ENCODE measurements around the gene ADAM8. TPM values are rescaled to one million over a fixed set of nuclear protein-coding genes. Genes with fewer than 3 reads are reported as not detected.

Gene ADAM8
- total and polyA plus RNA-seq, 2 of the 8 experiments (the other 6 are each of a cell fraction or from before 2014, with no cell fraction given): 4.6 TPM

GRCh38 chr10:133306941-133307379, 30.3 kb upstream of the ADAM8 start:
- Histone ChIP-seq H4K8ac (ENCODE audit: extremely low read depth, insufficient read depth, low read length) (no peak overlapping the region), H3K9ac (replicated peaks in 1 of 4; ENCODE audit: extremely low read depth in 1 of 4, low read depth in 3 of 4, low read length in 3 of 4) (peak overlapping the region in 1 of 4 experiments; percentile 43; a peak in 1 of 7 replicates), H3K4me1 (replicated peaks in 1 of 4; ENCODE audit: control insufficient read depth in 3 of 4, insufficient read depth in 4 of 4, low read length in 3 of 4) (peaks cover 0 to 6% (median 4%) of the 10 kb centered on the region in 4 experiments; a peak in 4 of 7 replicates), H2BK20ac (ENCODE audit: low read length) (no peak overlapping the region), H2BK5ac (ENCODE audit: low read depth, low read length) (no peak overlapping the region), H3K79me2 (ENCODE audit: control insufficient read depth in 1 of 2, insufficient read depth in 2 of 2, low read length in 2 of 2) (peaks cover 3 to 44% of the 10 kb centered on the region in 2 experiments; a peak in 3 of 4 replicates), H4K5ac (ENCODE audit: insufficient read length, low read depth, low read length) (no peak overlapping the region), H3K4me2 (ENCODE audit: insufficient read depth in 1 of 2, low read depth in 2 of 2, low read length in 2 of 2) (peak overlapping the region; percentile 85 to 88; a peak in 1 of 4 replicates), H2AFZ (ENCODE audit: low read length) (no peak overlapping the region), H3K23me2 (ENCODE audit: low read depth, low read length) (peaks cover 9% of the 10 kb centered on the region; the same call in 1 of the 2 replicates), H4K91ac (replicated peaks; ENCODE audit: insufficient read length, low read length) (peak overlapping the region; percentile 17), H2AK5ac (ENCODE audit: low read depth, low read length) (no peak overlapping the region), H3K18ac (ENCODE audit: extremely low read depth, low read length) (no peak overlapping the region), H2BK120ac (replicated peaks; ENCODE audit: low read depth, low read length) (no peak overlapping the region), H3K79me1 (ENCODE audit: low read depth, low read length) (peaks cover 30% of the 10 kb centered on the region), H2BK12ac (ENCODE audit: low read depth, low read length) (no peak overlapping the region), H3K23ac (ENCODE audit: insufficient read length) (no peak overlapping the region), H3K4me3 (ENCODE audit: extremely low read depth in 1 of 4, insufficient read depth in 2 of 4, low read depth in 3 of 4, low read length in 4 of 4) (peak overlapping the region in 1 of 4 experiments; percentile 84; a peak in 1 of 8 replicates), H2BK15ac (ENCODE audit: low read length) (no peak overlapping the region), H3K27me3 (replicated peaks in 1 of 4; ENCODE audit: control insufficient read depth in 3 of 4, extremely low read depth in 1 of 4, insufficient read depth in 3 of 4, low read length in 3 of 4) (no peaks in the 10 kb centered on the region), H3K36me3 (ENCODE audit: control insufficient read depth in 2 of 4, insufficient read depth in 4 of 4, low read length in 3 of 4) (peaks cover 3 to 20% (median 6%) of the 10 kb centered on the region in 4 experiments; a peak in 7 of 8 replicates), H3K4ac (replicated peaks; ENCODE audit: insufficient read length, low read depth, low read length) (no peak overlapping the region), H3K27ac (ENCODE audit: low read depth, low read length) (no peak overlapping the region), H3K56ac (replicated peaks; ENCODE audit: insufficient read length, low read depth, low read length) (no peak overlapping the region), H3K9me3 (ENCODE audit: insufficient read depth in 2 of 2, low read depth in 1 of 2, low read length in 1 of 2) (no peaks in the 10 kb centered on the region), H4K20me1 (replicated peaks in 1 of 2; ENCODE audit: control insufficient read depth in 1 of 2, insufficient read depth in 2 of 2, low read length in 2 of 2) (peaks cover 6 to 20% of the 10 kb centered on the region in 2 experiments), H3K14ac (ENCODE audit: insufficient read length) (no peak overlapping the region)
- ChIA-PET POLR2A (ENCODE audit: partially characterized antibody) (interaction anchor here (1.1 to 1.4 kb wide), 5 partner anchors 12 to 89 kb away, joined by 3 to 4 read pairs (median 3); partner anchors contain the start of gene FUOM), CTCF (ENCODE audit: partially characterized antibody) (interaction anchor here (0.6 to 3.0 kb wide), 20 partner anchors 10 to 697 kb away, joined by 3 to 24 read pairs (median 3); partner anchors contain the start of gene VENTX)
- 94% methylated on average over 17 of the region's 17 CpGs; no CpG with 5 or more reads in 1 of the 2 experiments for WGBS, 2 experiments (ENCODE audit: extremely low coverage in 1 of 2, insufficient coverage in 1 of 2, insufficient read length in 1 of 2, insufficient replicate concordance in 2 of 2, low coverage in 1 of 2, low lambda C conversion rate in 2 of 2, missing lambda C conversion rate in 1 of 2)
- FAIRE-seq (no peak), DNase-seq (ENCODE audit: low read depth in 1 of 2, low spot score in 2 of 2) (no peak)
- no peak for TF ChIP-seq GTF2F1 (IDR thresholded peaks at IDR 0.05; ENCODE audit: borderline replicate concordance, low read depth, low read length)
- no peak for TF ChIP-seq RXRA (IDR thresholded peaks at IDR 0.05; ENCODE audit: insufficient read depth, low read depth, low read length)
- TF ChIP-seq SUZ12 (IDR thresholded peaks at IDR 0.05; ENCODE audit: low read length): no peak
- TF ChIP-seq EGR1 (IDR thresholded peaks at IDR 0.05; ENCODE audit: borderline replicate concordance, low read depth, low read length): no peak
- TF ChIP-seq, protein P1, sequence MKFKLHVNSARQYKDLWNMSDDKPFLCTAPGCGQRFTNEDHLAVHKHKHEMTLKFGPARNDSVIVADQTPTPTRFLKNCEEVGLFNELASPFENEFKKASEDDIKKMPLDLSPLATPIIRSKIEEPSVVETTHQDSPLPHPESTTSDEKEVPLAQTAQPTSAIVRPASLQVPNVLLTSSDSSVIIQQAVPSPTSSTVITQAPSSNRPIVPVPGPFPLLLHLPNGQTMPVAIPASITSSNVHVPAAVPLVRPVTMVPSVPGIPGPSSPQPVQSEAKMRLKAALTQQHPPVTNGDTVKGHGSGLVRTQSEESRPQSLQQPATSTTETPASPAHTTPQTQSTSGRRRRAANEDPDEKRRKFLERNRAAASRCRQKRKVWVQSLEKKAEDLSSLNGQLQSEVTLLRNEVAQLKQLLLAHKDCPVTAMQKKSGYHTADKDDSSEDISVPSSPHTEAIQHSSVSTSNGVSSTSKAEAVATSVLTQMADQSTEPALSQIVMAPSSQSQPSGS (IDR thresholded peaks at IDR 0.05; ENCODE audit: low read length): no peak
- no peak for TF ChIP-seq ZNF274 (IDR thresholded peaks at IDR 0.05; ENCODE audit: borderline replicate concordance, extremely low read depth, low read length)
- no peak for TF ChIP-seq CHD1 (IDR thresholded peaks at IDR 0.05; ENCODE audit: low read depth, low read length)
